Melanocyte of skin (primary cell): ENCODE results near the gene TBC1D3D. TPM values are rescaled to one million over a fixed set of nuclear protein-coding genes. Genes with fewer than 3 reads are reported as not detected.

ENCODE experiments used
- total RNA-seq, 2 donors: library from RNA; depleted of rRNA; stranded (reverse); fragments of >200 nt; gene quantifications; 2 replicates each; pipeline ENCODE4 v1.2.3, GENCODE V29; 2012

TBC1D3D gene
- under 1 TPM; 0.34 to 1.00 TPM for total RNA-seq

DNA sequence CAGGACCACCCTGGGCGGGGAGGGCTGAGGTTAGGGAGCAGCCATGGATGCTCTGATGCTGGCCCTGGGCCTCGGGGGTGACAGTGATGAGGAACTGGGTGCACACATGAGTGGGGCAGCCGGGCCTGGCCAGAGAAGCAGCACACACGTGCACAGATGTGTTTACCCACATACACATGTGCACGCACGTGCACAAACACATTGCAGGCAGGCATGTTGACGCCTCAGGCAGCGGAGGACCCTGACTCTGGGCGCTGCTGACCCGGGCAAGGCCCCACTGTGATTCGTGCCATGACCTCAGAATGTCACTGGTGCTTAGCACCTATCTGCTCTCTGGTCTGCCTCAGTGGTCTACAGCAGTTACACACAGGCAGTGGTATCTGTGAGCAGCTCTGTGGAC, at the start of gene TBC1D3D:
Gene TBC1D3D (plus strand): TSS at position 301 of the 400 bp plus-strand sequence. CDS start 1,585 bp downstream, outside the sequence.

DNA sequence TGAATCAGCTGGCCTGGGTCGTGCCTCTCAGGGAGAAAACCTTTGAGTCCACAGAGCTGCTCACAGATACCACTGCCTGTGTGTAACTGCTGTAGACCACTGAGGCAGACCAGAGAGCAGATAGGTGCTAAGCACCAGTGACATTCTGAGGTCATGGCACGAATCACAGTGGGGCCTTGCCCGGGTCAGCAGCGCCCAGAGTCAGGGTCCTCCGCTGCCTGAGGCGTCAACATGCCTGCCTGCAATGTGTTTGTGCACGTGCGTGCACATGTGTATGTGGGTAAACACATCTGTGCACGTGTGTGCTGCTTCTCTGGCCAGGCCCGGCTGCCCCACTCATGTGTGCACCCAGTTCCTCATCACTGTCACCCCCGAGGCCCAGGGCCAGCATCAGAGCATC, 14.8 kb upstream of the TBC1D3D start, which contains the start of gene TBC1D3L:
Gene TBC1D3L (minus strand): TSS at position 101 of the 400 bp plus-strand sequence. CDS start 1,540 bp downstream, outside the sequence.

Other genes with a start within 250 kb of the TBC1D3D start
- under 1 TPM in 1 of 2 donors, not detected in 1; 0.33 TPM for gene TBC1D3K, start 79.6 kb upstream of the TBC1D3D start, total RNA-seq
- 1 to 10 TPM in 1 of 2 donors, under 1 TPM in 1; 0.67 to 3.8 TPM for gene TBC1D3L, start 14.9 kb upstream of the TBC1D3D start, total RNA-seq
- not detected for gene TBC1D3C, start 64.7 kb downstream of the TBC1D3D start, total RNA-seq
- gene TBC1D3E, start 124.0 kb downstream of the TBC1D3D start, total RNA-seq, result under 1 TPM in 1 of 2 donors, not detected in 1; 0.67 TPM
- gene TBC1D3, start 188.6 kb downstream of the TBC1D3D start, total RNA-seq, result not detected